Endothelial cell of umbilical vein (primary cell): ENCODE results near the gene AARS2. TPM values are rescaled to one million over a fixed set of nuclear protein-coding genes. Genes with fewer than 3 reads are reported as not detected.

Experiments used
- BruUV-seq: library from RNA; stranded (reverse); fragments of 400-500 nt; replicated peaks from 2 replicates; lab custom pipeline; 2021; lab: Mats Ljungman, UMichigan
- CTCF ChIA-PET: fragments of 300-600, 350-600 bp; sonication (Branson Sonifier 250); formaldehyde crosslinking; loops from one replicate; lab custom pipeline; 2021; ENCODE audit warnings: antibody characterized with exemption, inconsistent platforms; lab: Charles Lee
- POLR2A ChIA-PET: fragments of 300-600, 350-600 bp; sonication (Branson Sonifier 250); formaldehyde crosslinking; loops from one replicate; lab custom pipeline; 2021; ENCODE audit warnings: antibody characterized with exemption, inconsistent platforms; lab: Charles Lee
- DNase-seq: peaks from one replicate; pipeline ENCODE4 v3.0.0-alpha.2; 2011; ENCODE audit warnings: low read depth, low spot score
- FAIRE-seq: peaks from 2 replicates; lab custom pipeline; 2011; peaks lifted over from hg19 to GRCh38; lab: Jason Lieb, UNC
- H2AFZ ChIP-seq: 2 replicates; pipeline ENCODE4 v1.6.0; 2012; ENCODE audit warnings: low read depth, low read length, control low read depth, inconsistent platforms
- H3K27ac ChIP-seq: 2 replicates; pipeline ENCODE4 v1.5.1; 2011; ENCODE audit warnings: low read depth, mild to moderate bottlenecking, control low read depth, low read length, moderate library complexity; ENCODE audit not compliant: insufficient read depth
- H3K27me3 ChIP-seq, 2 experiments: 2 replicates each; pipeline versions ENCODE4 v1.6.0 to v1.6.1; 2011; ENCODE audit warnings: low read length in 2 of 2, mixed read lengths in 1 of 2; ENCODE audit not compliant: control insufficient read depth in 2 of 2, insufficient read depth in 2 of 2
- H3K36me3 ChIP-seq, 2 experiments: 2 replicates in 1 of 2; 3 replicates in 1 of 2; pipeline ENCODE4 v1.5.1; 2011; ENCODE audit warnings: low read length in 2 of 2, mild to moderate bottlenecking in 1 of 2, moderate library complexity in 1 of 2; ENCODE audit not compliant: control insufficient read depth in 2 of 2, insufficient read depth in 2 of 2; ENCODE audit errors: extremely low read depth in 1 of 2
- H3K4me1 ChIP-seq: 3 replicates; pipeline ENCODE4 v1.5.1; 2011; ENCODE audit warnings: mild to moderate bottlenecking, low read length; ENCODE audit not compliant: control insufficient read depth, insufficient read depth; ENCODE audit errors: extremely low read depth
- H3K4me2 ChIP-seq: 2 replicates; pipeline ENCODE4 v1.6.1; 2011; ENCODE audit warnings: low read length, control low read depth, mixed read lengths; ENCODE audit not compliant: insufficient read depth
- H3K4me3 ChIP-seq, 3 experiments: fragments of 200-600 bp in 1 of 3; sonication (generic), shearing (Covaris generic) in 1 of 3; replicated peaks in 1 of 3; 2 replicates each; pipeline ENCODE4 v1.5.1; 2011 to 2016; ENCODE audit warnings: control low read depth in 3 of 3, low read length in 3 of 3, mild to moderate bottlenecking in 2 of 3, inconsistent platforms in 1 of 3, low read depth in 1 of 3, moderate library complexity in 1 of 3; ENCODE audit not compliant: insufficient read depth in 1 of 3
- H3K79me2 ChIP-seq: 2 replicates; pipeline ENCODE4 v1.6.0; 2012; ENCODE audit warnings: low read length, inconsistent platforms; ENCODE audit not compliant: control insufficient read depth, insufficient read depth
- H3K9ac ChIP-seq: replicated peaks from 2 replicates; pipeline ENCODE3; 2011; ENCODE audit warnings: low read length, control low read depth; ENCODE audit not compliant: insufficient read depth; ENCODE audit errors: extremely low read depth
- H3K9me1 ChIP-seq: replicated peaks from 3 replicates; pipeline ENCODE4 v1.6.0; 2011; ENCODE audit warnings: mild to moderate bottlenecking, low read length; ENCODE audit not compliant: control insufficient read depth, insufficient read depth; ENCODE audit errors: extremely low read depth
- H3K9me3 ChIP-seq: replicated peaks from 2 replicates; pipeline ENCODE4 v1.5.1; 2012; ENCODE audit warnings: low read length, inconsistent platforms; ENCODE audit not compliant: control insufficient read depth, insufficient read depth
- H4K20me1 ChIP-seq: replicated peaks from 2 replicates; pipeline ENCODE3; 2011; ENCODE audit warnings: mild to moderate bottlenecking, low read length; ENCODE audit not compliant: control insufficient read depth, insufficient read depth; ENCODE audit errors: extremely low read depth
- GATA2 ChIP-seq: IDR thresholded peaks from 2 replicates; pipeline ENCODE4 v1.7.0; 2011; ENCODE audit warnings: low read depth, mild to moderate bottlenecking, moderate library complexity, mixed read lengths, low read length; ENCODE audit not compliant: insufficient read length, insufficient read depth
- JUN ChIP-seq: IDR thresholded peaks from 2 replicates; pipeline ENCODE4 v1.6.1; 2011; ENCODE audit warnings: borderline replicate concordance, low read depth; ENCODE audit not compliant: insufficient read length, insufficient read depth
- MAX ChIP-seq: IDR thresholded peaks from 2 replicates; pipeline ENCODE4 v1.6.1; 2011; ENCODE audit not compliant: insufficient read depth, insufficient read length
- POLR2AphosphoS5 ChIP-seq: IDR thresholded peaks from 2 replicates; pipeline ENCODE4 v1.6.1; 2012; ENCODE audit warnings: low read depth, mild to moderate bottlenecking, control low read depth, low read length, moderate library complexity; ENCODE audit not compliant: insufficient read depth
- dilution Hi-C: fragments of 300-500 bp; cut with MboI; formaldehyde crosslinking; loops from one replicate; pipeline ENCODE4 v1.15.0; 2019; ENCODE audit warnings: low sequenced_read_pairs; ENCODE audit not compliant: extremely low pct_ligation_motif_present
- intact Hi-C: fragments of 100-400 bp; cut with micrococcal nuclease; formaldehyde crosslinking; loops from one replicate; pipeline ENCODE4 v1.10.0; 2022
- polyA plus RNA-seq, 4 experiments: library from polyadenylated mRNA; depleted of rRNA in 3 of 4; stranded (reverse) in 3 of 4; unstranded in 1 of 4; fragments of >200 nt; gene quantifications; 2 replicates each; pipeline versions ENCODE4 v1.2.1 to v1.2.3, GENCODE V29; 2011 to 2012; ENCODE audit warnings: missing spikeins in 1 of 4
- total RNA-seq: library from RNA; stranded (reverse); gene quantifications from 2 replicates; pipeline ENCODE4 v1.2.3, GENCODE V29; 2021

The AARS2 gene
- total and polyA plus RNA-seq, 2 donors (not counting 3 experiments of a cell fraction or from before 2014, with no cell fraction given), result 8.3 to 17.9 TPM

- peaks cover 13% of the 10 kb centered on the region for H3K4me1 ChIP-seq
- H3K79me2 ChIP-seq, result peaks cover 31% of the 10 kb centered on the region
- dilution Hi-C loops, result no loop called here
- H3K4me3 ChIP-seq, result peak overlapping the region; percentile 67 to 89 (median 74)
- peak overlapping the region; percentile 69 for H3K9ac ChIP-seq
- ChIA-PET CTCF (interaction anchor here (0.8 to 3.3 kb wide), 21 partner anchors 11 to 160 kb away, joined by 3 to 38 read pairs (median 4); partner anchors contain the start of gene HSP90AB1), POLR2A (interaction anchor here (0.6 to 2.9 kb wide), 5 partner anchors 10 to 160 kb away, joined by 3 to 49 read pairs (median 4); partner anchors contain the start of genes HSP90AB1 and TMEM63B)
- H2AFZ ChIP-seq, result no peak overlapping the region
- H4K20me1 ChIP-seq, result no peaks in the 10 kb centered on the region
- H3K9me3 ChIP-seq, result no peaks in the 10 kb centered on the region
- no TSS peak for BruUV-seq
- H3K36me3 ChIP-seq, result peaks cover 19 to 50% of the 10 kb centered on the region in 2 experiments
- intact Hi-C loops, result loop anchor here (1.0 to 2.0 kb wide), 3 partner anchors 9 to 84 kb away; partner anchors contain the start of gene HSP90AB1
- H3K27me3 ChIP-seq, result no peaks in the 10 kb centered on the region
- FAIRE-seq, result peak; percentile 8
- no peak for DNase-seq
- no peaks in the 10 kb centered on the region for H3K9me1 ChIP-seq
- peak overlapping the region; percentile 49 for H3K27ac ChIP-seq
- H3K4me2 ChIP-seq, result peak overlapping the region; percentile 63
- TF ChIP-seq MAX, result no peak
- no peak for TF ChIP-seq JUN
These were observed 56.4 kb downstream of the AARS2 start for GRCh38 chr6:44256775-44257024.

- CTCF ChIA-PET, result interaction anchor here (0.8 to 3.3 kb wide), 20 partner anchors 10 to 159 kb away, joined by 3 to 38 read pairs (median 4); partner anchors contain the start of gene HSP90AB1
- H2AFZ ChIP-seq, result no peak overlapping the region
- H4K20me1 ChIP-seq, result peaks cover 2% of the 10 kb centered on the region
- peaks cover 25 to 51% of the 10 kb centered on the region in 2 experiments for H3K36me3 ChIP-seq
- TF ChIP-seq POLR2AphosphoS5 (peak; percentile 29), GATA2 (no peak)
- BruUV-seq, result no TSS peak
- no peaks in the 10 kb centered on the region for H3K27me3 ChIP-seq
- dilution Hi-C loops, result no loop called here
- peak overlapping the region; percentile 69 for H3K9ac ChIP-seq
- H3K4me3 ChIP-seq, result peak overlapping the region; percentile 67 to 89 (median 74)
- intact Hi-C loops, result loop anchor here (1.0 to 2.0 kb wide), 2 partner anchors 9 to 35 kb away; partner anchors contain the start of gene HSP90AB1
- H3K9me3 ChIP-seq, result no peaks in the 10 kb centered on the region
- peaks cover 13% of the 10 kb centered on the region for H3K4me1 ChIP-seq
- POLR2A ChIA-PET, result interaction anchor here (0.6 to 2.9 kb wide), 5 partner anchors 9 to 160 kb away, joined by 3 to 49 read pairs (median 4); partner anchors contain the start of genes HSP90AB1 and TMEM63B
- H3K79me2 ChIP-seq, result peaks cover 34% of the 10 kb centered on the region
- no peaks in the 10 kb centered on the region for H3K9me1 ChIP-seq
- DNase-seq (no peak), FAIRE-seq (peak; percentile 67)
- peak overlapping the region; percentile 63 for H3K4me2 ChIP-seq
- H3K27ac ChIP-seq, result peak overlapping the region; percentile 49
These were observed 57.0 kb downstream of the AARS2 start for GRCh38 chr6:44255871-44256774.
